Thoracic aorta (tissue), 2 donors: ENCODE measurements around the gene NLGN1. TPM values are rescaled to one million over a fixed set of nuclear protein-coding genes. Genes with fewer than 3 reads are reported as not detected.
A peak's percentile ranks its signal among the peaks of the same experiment; 100 is the strongest.
"Not testable (repeated sequence)": the region's sequence is repeated elsewhere in the genome, so short reads cannot be mapped to it uniquely, and the experiment has no call there.

Experiments used
- ATAC-seq: fragments of 150-250 bp; one replicate; pipeline ENCODE4 v1.8.0; 2017; ENCODE audit warnings: low read depth; ENCODE audit not compliant: insufficient number of reproducible peaks, low FRiP score
- DNase-seq: peaks from one replicate; pipeline ENCODE4 v3.0.0-alpha.2; 2020; ENCODE audit warnings: low spot score
- H3K27ac ChIP-seq, 2 donors: fragments of 200-600 bp; sonication (generic); 1 replicate in 1 of 2; 2 replicates in 1 of 2; pipeline ENCODE4 v1.5.1; 2016; ENCODE audit warnings: mild to moderate bottlenecking in 2 of 2, moderate library complexity in 2 of 2
- H3K27me3 ChIP-seq: fragments of 200-600 bp; sonication (generic); replicated peaks from 2 replicates; pipeline ENCODE4 v1.6.0; 2016; ENCODE audit warnings: mild to moderate bottlenecking; ENCODE audit not compliant: insufficient read depth
- H3K36me3 ChIP-seq: fragments of 200-600 bp; sonication (generic); one replicate; pipeline ENCODE4 v1.5.1; 2016
- H3K4me1 ChIP-seq, 2 donors: fragments of 200-600 bp; sonication (generic); 1 replicate in 1 of 2; 2 replicates in 1 of 2; pipeline versions ENCODE4 v1.5.1 to v1.6.0; 2016; ENCODE audit warnings: low read depth in 2 of 2, mild to moderate bottlenecking in 1 of 2; ENCODE audit not compliant: control insufficient read depth in 1 of 2
- H3K4me3 ChIP-seq: fragments of 200-600 bp; sonication (generic); 2 replicates; pipeline ENCODE4 v1.5.1; 2016; ENCODE audit warnings: mild to moderate bottlenecking
- H3K9me3 ChIP-seq: fragments of 200-600 bp; sonication (generic); 2 replicates; pipeline ENCODE4 v1.5.1; 2016
- total RNA-seq, 2 donors: library from RNA; depleted of rRNA; stranded (reverse); fragments of >200 nt; gene quantifications; one replicate each; pipeline versions ENCODE4 v1.1.0 to v1.2.3, GENCODE V29; 2016
- TF ChIP-seq, protein P1 (sequence below): fragments of 200-600 bp; sonication (generic); IDR thresholded peaks from one replicate; pipeline ENCODE4 v1.5.1; 2019; ENCODE audit warnings: antibody characterized with exemption

NLGN1 gene
- total RNA-seq, 2 donors from 2014 or later: 17.8 to 18.3 TPM

DNA sequence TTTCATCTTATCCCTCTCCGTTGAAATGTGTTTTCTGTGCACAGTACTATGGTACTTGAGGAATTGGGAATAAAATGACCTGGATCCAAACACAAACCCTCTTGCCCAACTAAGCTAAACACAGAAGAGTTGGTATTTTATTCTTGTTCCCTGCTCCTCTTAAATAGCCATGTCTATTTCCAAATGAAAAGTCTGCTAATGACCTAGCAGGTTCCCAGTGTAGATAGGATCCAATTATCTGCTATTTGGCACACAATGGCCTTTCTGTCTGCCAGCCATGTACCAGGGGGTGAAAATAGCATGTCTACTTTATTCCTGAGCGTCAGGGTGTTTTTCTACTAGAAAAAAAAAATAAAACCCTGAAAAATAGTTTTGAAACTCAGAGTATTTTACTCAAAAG lies 804.6 kb downstream of the NLGN1 start:
- TF ChIP-seq, protein P1, sequence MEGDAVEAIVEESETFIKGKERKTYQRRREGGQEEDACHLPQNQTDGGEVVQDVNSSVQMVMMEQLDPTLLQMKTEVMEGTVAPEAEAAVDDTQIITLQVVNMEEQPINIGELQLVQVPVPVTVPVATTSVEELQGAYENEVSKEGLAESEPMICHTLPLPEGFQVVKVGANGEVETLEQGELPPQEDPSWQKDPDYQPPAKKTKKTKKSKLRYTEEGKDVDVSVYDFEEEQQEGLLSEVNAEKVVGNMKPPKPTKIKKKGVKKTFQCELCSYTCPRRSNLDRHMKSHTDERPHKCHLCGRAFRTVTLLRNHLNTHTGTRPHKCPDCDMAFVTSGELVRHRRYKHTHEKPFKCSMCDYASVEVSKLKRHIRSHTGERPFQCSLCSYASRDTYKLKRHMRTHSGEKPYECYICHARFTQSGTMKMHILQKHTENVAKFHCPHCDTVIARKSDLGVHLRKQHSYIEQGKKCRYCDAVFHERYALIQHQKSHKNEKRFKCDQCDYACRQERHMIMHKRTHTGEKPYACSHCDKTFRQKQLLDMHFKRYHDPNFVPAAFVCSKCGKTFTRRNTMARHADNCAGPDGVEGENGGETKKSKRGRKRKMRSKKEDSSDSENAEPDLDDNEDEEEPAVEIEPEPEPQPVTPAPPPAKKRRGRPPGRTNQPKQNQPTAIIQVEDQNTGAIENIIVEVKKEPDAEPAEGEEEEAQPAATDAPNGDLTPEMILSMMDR: no peak
- no peaks in the 10 kb centered on the region for H3K27me3 ChIP-seq
- peak overlapping the region in 1 of 2 donors; percentile 13 for H3K27ac ChIP-seq
- H3K36me3 ChIP-seq: no peaks in the 10 kb centered on the region
- no peaks in the 10 kb centered on the region for H3K9me3 ChIP-seq
- peaks cover 13 to 15% of the 10 kb centered on the region in 2 donors for H3K4me1 ChIP-seq
- H3K4me3 ChIP-seq: no peak overlapping the region
- no peak for ATAC-seq
- DNase-seq: no peak

DNA sequence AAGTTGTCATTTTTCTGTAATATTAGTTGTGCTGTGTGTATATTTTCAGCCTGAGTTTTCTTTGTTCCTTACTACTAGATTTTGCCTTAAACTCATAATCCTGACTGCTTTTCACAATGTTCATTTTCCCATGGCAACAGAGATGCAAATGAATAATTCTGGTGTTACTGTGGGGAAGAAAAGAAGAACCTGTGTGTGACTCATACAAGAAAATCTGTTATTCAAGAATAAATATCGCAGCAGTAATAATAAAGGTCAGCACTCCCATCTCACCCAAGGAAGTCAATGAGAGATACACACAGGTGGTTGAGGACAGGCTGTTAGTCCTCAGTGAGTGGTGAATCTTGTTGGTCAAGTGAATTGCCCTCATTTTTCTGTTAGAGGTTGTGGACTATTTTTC lies 805.0 kb downstream of the NLGN1 start:
- Histone ChIP-seq H3K27ac (no peak overlapping the region), H3K4me1 (peaks cover 13 to 15% of the 10 kb centered on the region in 2 donors), H3K27me3 (no peaks in the 10 kb centered on the region), H3K9me3 (no peaks in the 10 kb centered on the region), H3K36me3 (no peaks in the 10 kb centered on the region), H3K4me3 (no peak overlapping the region)
- ATAC-seq (no peak), DNase-seq (no peak)
- TF ChIP-seq, protein P1: no peak

DNA sequence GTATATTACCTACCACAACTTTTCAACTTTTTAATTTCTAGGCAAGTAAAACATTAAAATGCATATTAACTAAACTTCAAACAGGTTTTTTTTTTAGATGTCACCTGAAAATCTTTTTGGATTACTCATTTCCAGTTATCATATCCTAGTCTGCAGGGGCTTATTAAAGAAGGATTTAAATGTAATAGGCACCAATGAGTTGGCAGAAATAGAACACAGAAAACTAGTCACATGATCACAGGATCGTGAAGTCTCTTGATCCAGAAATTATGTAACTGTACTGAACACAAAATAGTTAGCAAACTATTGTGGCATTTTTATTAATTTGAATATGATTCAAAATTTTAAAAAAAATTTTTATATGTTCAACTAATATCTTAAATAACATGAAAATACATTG lies 807.2 kb downstream of the NLGN1 start:
- Histone ChIP-seq H3K27ac (no peak overlapping the region), H3K27me3 (no peaks in the 10 kb centered on the region), H3K4me3 (no peak overlapping the region), H3K36me3 (no peaks in the 10 kb centered on the region), H3K4me1 (peaks cover 13 to 15% of the 10 kb centered on the region in 2 donors), H3K9me3 (no peaks in the 10 kb centered on the region)
- ATAC-seq (no peak), DNase-seq (no peak)
- TF ChIP-seq, protein P1: no peak

DNA sequence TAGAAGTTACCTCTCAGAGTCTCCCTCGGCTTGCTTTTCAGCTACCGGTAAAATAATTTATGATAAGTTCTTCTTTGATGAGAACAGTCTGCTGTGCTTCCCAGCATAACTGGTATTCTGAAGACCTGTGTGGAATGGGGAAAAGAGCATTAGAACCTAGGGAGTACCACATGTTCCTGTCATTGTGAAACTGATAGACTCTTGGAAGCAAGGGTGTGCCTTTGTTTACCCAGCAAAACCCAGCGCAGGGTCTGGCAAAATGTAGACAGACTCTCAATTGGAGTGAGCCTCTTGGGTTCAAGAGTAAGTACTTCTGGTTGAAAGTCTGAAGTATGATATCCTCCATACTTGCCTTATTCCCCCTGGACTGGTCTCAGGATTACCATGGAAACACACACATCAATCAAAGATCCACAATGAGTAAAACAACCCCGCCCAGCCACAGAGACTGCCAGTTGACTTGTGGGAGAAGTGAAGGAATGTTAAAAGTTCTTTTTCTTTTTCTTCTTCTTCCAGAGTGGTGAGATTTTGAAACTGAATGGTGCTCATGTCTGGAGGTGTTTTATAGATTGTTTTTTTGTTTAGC lies 809.2 kb downstream of the NLGN1 start:
- no peak for DNase-seq
- Histone ChIP-seq H3K4me1 (peaks cover 13 to 15% of the 10 kb centered on the region in 2 donors), H3K4me3 (no peak overlapping the region), H3K36me3 (no peaks in the 10 kb centered on the region), H3K27ac (no peak overlapping the region), H3K27me3 (no peaks in the 10 kb centered on the region), H3K9me3 (no peaks in the 10 kb centered on the region)
- TF ChIP-seq, protein P1: no peak
- no peak for ATAC-seq

DNA sequence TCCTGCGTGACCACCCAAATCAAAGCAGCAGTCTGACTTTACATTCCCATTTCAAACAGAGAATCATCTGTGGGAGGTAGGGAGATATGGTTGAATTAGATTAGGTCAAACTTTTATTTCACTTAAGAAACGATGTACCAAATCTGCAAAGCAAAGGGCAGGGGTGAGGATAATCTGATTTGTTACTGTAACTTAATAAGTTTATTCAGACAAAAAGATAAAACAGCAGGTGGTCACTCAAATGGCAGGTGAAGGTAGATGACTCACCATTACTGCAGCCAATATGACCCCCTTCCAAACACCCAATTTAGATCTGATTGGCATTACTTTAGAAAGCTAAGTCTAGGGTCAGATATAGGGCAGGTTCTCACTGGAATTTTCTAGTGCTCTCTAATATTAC lies 810.6 kb downstream of the NLGN1 start:
- TF ChIP-seq, protein P1: no peak
- Histone ChIP-seq H3K36me3 (no peaks in the 10 kb centered on the region), H3K27ac (no peak overlapping the region), H3K4me3 (no peak overlapping the region), H3K27me3 (no peaks in the 10 kb centered on the region), H3K4me1 (peaks cover 1 to 3% of the 10 kb centered on the region in 2 donors), H3K9me3 (no peaks in the 10 kb centered on the region)
- DNase-seq (no peak), ATAC-seq (no peak)

DNA sequence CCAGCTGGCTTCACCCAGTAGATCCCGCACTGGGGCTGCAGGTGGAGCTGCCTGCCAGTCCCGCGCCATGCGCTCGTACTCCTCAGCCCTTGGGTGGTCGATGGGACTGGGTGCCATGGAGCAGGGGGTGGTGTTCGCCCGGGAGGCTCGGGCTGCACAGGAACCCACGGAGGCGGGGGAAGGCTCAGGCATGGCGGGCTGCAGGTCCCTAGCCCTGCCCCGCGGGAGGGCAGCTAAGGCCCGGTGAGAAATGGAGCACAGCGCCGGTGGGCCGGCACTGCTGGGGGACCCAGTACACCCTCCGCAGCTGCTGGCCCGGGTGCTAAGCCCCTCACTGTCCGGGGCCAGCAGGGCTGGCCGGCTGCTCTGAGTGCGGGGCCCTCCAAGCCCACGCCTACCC lies 814.4 kb downstream of the NLGN1 start:
- DNase-seq, H3K27me3 ChIP-seq, H3K36me3 ChIP-seq, H3K4me1 ChIP-seq, H3K4me3 ChIP-seq, ATAC-seq, H3K27ac ChIP-seq, H3K9me3 ChIP-seq: not testable (repeated sequence)
